ENCODE measurements around the gene NHSL2.
A peak's percentile ranks its signal among the peaks of the same experiment; 100 is the strongest.

The NHSL2 gene

DNA sequence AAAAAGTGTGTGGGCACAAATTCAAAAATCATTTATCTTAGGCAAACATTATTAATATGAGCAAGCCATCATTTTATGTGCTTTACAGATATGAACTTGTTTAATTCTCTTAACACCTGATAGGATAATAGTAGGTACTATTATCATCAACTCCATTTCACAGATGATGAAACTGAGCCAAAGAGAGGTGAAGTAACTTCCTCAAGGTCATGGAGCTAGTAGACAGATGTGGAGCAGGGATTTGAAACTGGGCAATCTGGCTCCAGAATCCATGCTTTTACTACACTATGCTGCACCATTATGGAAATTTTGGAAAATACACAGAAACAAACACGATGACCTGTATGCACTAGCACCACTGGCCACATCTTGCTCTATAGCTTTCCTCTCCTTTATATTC is 269.9 kb downstream of the NHSL2 start:
- no peak for DNase-seq (ENCODE audit: low read depth)

DNA sequence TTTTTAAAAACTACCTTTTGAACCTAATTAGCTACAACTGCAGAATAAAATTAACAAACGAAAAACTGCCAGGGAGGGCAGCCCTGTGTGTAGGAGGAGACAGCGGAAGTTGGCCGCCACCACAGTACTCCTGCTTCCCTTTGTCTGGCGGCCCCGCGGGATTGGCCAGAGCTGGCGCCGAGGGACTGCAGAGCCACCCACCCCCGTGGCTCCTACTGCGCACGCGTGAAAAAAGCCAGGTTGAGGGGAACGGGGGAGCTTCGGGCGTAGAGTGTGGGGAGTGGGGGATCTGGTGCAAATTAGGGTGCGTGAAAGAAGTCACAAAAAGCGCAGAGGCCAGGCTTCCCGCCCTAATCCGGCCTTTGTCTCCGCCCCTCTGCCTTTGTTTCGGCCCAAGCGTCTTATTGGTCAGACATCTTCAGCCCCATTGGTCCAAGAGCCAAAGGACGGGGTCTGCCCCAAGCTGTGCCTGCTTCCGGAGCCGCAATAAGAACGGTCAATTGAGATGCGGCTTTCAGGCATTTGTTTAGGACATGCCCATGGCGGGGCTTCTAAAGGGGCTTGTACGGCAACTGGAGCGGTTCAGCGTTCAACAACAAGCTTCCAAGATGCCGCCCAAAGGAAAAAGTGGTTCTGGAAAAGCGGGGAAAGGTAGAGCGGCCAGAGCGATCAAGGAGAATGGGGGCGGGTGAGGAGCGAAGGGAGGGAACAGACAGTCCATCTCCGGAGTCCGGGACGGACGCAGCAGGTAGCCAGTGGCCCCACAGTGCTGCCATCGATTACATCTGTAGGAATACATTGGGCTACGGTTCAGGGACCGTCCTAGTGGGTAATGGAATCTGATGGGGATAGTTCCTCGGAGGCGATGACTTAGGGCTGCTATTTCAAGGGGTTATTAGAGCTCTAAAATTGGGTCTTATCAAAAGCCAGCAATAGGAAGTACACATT is 270.8 kb downstream of the NHSL2 start, which contains the start of gene PIN4:
Gene PIN4 (plus strand): TSS at position 580 of the 948 bp plus-strand sequence. CDS start 29 bp downstream, at position 609.
- DNase-seq (ENCODE audit: low read depth) = peak; percentile 91

DNA sequence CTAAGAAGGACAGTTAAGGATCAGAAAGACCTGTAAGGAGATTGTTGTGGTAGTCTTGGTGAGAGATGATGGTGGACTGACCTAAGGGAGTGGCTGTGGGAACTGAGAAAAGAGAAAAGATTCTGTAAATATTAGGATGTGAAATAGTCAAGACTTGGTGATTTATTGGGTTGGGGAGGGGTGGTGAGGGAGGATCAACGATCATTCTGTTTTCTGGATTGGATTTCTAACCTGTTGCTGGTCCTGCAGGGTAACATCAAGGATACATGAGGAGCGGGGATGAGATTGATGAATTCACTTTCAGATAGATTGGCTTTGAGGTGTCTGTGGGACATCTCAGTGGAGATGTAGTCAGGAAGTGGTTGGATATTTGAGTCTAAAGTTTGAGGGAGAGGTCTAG is 272.3 kb downstream of the NHSL2 start:
- no peak for DNase-seq (ENCODE audit: low read depth)

DNA sequence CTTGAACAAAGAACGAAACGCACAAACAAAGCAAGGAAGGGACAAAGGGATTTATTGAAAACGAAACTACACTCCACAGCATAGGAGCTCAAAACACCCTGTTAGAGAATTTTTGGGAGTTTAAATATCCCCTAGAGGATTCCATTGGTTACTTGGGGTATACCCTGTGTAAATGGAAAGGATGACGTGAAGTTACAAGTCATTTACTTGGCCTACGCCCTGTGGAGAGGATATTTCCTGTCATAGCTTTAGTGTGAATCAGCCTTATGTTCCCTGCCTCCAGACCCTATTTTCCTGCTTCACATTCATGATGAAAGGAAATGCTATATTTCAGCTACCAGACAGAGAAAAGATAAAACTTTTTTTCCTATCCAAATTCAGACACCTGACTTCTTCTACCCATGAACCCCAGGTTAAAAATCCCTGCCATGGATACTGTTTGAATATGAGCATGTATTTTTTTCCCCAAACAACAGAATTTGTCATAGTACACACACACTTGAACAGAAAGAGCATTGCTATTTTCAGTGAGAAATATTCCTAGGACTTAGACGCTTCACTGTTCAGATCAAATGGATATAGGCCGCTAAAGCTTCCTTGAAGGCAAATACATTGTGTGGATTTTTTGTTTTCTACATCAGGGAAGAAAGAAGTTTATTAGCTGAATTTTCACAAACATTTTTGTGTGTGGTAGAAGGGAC is 291.3 kb downstream of the NHSL2 start:
- peak; percentile 28 for DNase-seq (ENCODE audit: low read depth)
